SK-N-SH treated with all-trans-retinoic acid at 6 μM for 48 hours (cell line): ENCODE measurements around the gene CBR1.

ENCODE experiments used
- CSDC2 ChIP-seq: fragments of 250-450 bp; sonication (Bioruptor Pico); IDR thresholded peaks from 2 replicates; pipeline ENCODE4 v1.5.0; 2020; ENCODE audit warnings: mild to moderate bottlenecking, moderate library complexity
- ESRRG ChIP-seq: fragments of 250-450 bp; sonication (Bioruptor Pico); IDR thresholded peaks from 2 replicates; pipeline ENCODE4 v1.6.1; 2021; ENCODE audit warnings: mild to moderate bottlenecking
- GLIS3 ChIP-seq: fragments of 250-450 bp; sonication (Bioruptor Pico); IDR thresholded peaks from 2 replicates; pipeline ENCODE4 v1.5.0; 2020; ENCODE audit warnings: mild to moderate bottlenecking, moderate library complexity
- OSR1 ChIP-seq: fragments of 250-450 bp; sonication (Bioruptor Pico); IDR thresholded peaks from 2 replicates; pipeline ENCODE4 v1.8.0; 2022; ENCODE audit warnings: moderate library complexity, mild to moderate bottlenecking, inconsistent platforms
- RARB ChIP-seq: fragments of 250-450 bp; sonication (Bioruptor Pico); IDR thresholded peaks from 2 replicates; pipeline ENCODE4 v1.8.0; 2021; ENCODE audit warnings: mild to moderate bottlenecking, moderate library complexity
- TOX ChIP-seq: fragments of 250-450 bp; sonication (Bioruptor Pico); IDR thresholded peaks from 2 replicates; pipeline ENCODE4 v1.8.0; 2021; ENCODE audit warnings: mild to moderate bottlenecking, moderate library complexity, borderline replicate concordance
- ZFP3 ChIP-seq: fragments of 250-450 bp; sonication (Bioruptor Pico); IDR thresholded peaks from 2 replicates; pipeline ENCODE4 v1.5.0; 2020; ENCODE audit warnings: mild to moderate bottlenecking, moderate library complexity
- ZFP30 ChIP-seq: fragments of 450-650 bp; formaldehyde crosslinking; IDR thresholded peaks from 2 replicates; pipeline ENCODE4 v1.5.0; 2022; ENCODE audit warnings: mild to moderate bottlenecking, moderate library complexity
- ZNF565 ChIP-seq: fragments of 450-650 bp; formaldehyde crosslinking; conservative IDR thresholded peaks from 2 replicates; pipeline ENCODE4 v1.5.0; 2020; ENCODE audit warnings: low read depth, mild to moderate bottlenecking, moderate library complexity
- TF ChIP-seq, protein P1 (sequence below): fragments of 250-450 bp; sonication (Bioruptor Pico); IDR thresholded peaks from 2 replicates; pipeline ENCODE4 v1.5.1; 2020; ENCODE audit warnings: low read depth, mild to moderate bottlenecking, moderate library complexity
- TF ChIP-seq, protein P2 (sequence below): fragments of 250-450 bp; sonication (Bioruptor Pico); IDR thresholded peaks from 2 replicates; pipeline ENCODE4 v1.8.0; 2020; ENCODE audit warnings: mild to moderate bottlenecking, moderate library complexity, borderline replicate concordance

DNA sequence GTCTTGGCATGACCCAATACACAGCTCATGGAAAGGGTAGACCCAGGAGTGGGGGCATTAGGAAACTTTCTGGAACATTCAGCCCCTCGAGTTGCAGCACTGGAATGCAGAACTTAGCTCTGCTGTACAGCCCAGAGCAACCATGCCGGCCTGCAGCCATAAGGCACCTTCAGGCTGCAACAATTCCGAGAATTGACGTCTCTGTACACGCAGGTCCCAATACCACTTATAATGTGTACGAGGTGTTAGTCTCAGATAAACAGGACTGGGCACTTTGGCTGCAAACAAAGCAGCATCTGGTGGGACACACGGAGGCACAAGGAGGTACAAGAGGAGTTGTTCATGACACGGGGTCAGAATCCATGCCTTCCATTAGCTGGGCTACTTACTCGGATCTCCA, 7.9 kb downstream of the CBR1 start:
- no peak for TF ChIP-seq RARB (CRISPR knock-in tag)
- TF ChIP-seq, protein P1, sequence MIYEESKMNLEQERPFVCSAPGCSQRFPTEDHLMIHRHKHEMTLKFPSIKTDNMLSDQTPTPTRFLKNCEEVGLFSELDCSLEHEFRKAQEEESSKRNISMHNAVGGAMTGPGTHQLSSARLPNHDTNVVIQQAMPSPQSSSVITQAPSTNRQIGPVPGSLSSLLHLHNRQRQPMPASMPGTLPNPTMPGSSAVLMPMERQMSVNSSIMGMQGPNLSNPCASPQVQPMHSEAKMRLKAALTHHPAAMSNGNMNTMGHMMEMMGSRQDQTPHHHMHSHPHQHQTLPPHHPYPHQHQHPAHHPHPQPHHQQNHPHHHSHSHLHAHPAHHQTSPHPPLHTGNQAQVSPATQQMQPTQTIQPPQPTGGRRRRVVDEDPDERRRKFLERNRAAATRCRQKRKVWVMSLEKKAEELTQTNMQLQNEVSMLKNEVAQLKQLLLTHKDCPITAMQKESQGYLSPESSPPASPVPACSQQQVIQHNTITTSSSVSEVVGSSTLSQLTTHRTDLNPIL (CRISPR knock-in tag): no peak
- no peak for TF ChIP-seq ZFP3 (CRISPR knock-in tag)
- TF ChIP-seq OSR1: no peak
- TF ChIP-seq ZNF565 (CRISPR knock-in tag): no peak
- TF ChIP-seq ESRRG: no peak
- no peak for TF ChIP-seq GLIS3 (CRISPR knock-in tag)
- TF ChIP-seq, protein P2, sequence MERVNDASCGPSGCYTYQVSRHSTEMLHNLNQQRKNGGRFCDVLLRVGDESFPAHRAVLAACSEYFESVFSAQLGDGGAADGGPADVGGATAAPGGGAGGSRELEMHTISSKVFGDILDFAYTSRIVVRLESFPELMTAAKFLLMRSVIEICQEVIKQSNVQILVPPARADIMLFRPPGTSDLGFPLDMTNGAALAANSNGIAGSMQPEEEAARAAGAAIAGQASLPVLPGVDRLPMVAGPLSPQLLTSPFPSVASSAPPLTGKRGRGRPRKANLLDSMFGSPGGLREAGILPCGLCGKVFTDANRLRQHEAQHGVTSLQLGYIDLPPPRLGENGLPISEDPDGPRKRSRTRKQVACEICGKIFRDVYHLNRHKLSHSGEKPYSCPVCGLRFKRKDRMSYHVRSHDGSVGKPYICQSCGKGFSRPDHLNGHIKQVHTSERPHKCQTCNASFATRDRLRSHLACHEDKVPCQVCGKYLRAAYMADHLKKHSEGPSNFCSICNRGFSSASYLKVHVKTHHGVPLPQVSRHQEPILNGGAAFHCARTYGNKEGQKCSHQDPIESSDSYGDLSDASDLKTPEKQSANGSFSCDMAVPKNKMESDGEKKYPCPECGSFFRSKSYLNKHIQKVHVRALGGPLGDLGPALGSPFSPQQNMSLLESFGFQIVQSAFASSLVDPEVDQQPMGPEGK: no peak
- no peak for TF ChIP-seq CSDC2 (CRISPR knock-in tag)
- no peak for TF ChIP-seq ZFP30 (CRISPR knock-in tag)
- no peak for TF ChIP-seq TOX (CRISPR knock-in tag)
